HepG2 (cell line): ENCODE results near the gene TEKT5. TPM values are rescaled to one million over a fixed set of nuclear protein-coding genes. Genes with fewer than 3 reads are reported as not detected.

Experiments
- ARID2 ChIP-seq: sonication (generic); formaldehyde crosslinking; IDR thresholded peaks from 2 replicates; pipeline ENCODE4 v1.8.1; 2022; ENCODE audit warnings: mild to moderate bottlenecking, missing genetic modification reagents, borderline replicate concordance
- BRCA1 ChIP-seq: sonication (generic); formaldehyde crosslinking; IDR thresholded peaks from 2 replicates; pipeline ENCODE4 v1.4.0; 2020; ENCODE audit warnings: missing genetic modification reagents
- HNRNPH1 ChIP-seq: fragments of 200-400 bp; formaldehyde crosslinking; optimal IDR thresholded peaks from 2 replicates; pipeline ENCODE3; 2017; ENCODE audit warnings: mild to moderate bottlenecking, low read depth, low read length
- ISL2 ChIP-seq: sonication (generic); formaldehyde crosslinking; IDR thresholded peaks from 2 replicates; pipeline ENCODE4 v1.5.0; 2020; ENCODE audit warnings: missing genetic modification reagents
- MAFF ChIP-seq: IDR thresholded peaks from 2 replicates; pipeline ENCODE4 v1.6.1; 2011; ENCODE audit warnings: low read depth, low read length, improper control_type of control experiment
- ONECUT2 ChIP-seq: sonication (generic); formaldehyde crosslinking; IDR thresholded peaks from 2 replicates; pipeline ENCODE4 v1.4.0; 2020; ENCODE audit warnings: missing genetic modification reagents
- PAXIP1 ChIP-seq: sonication (generic); formaldehyde crosslinking; conservative IDR thresholded peaks from 2 replicates; pipeline ENCODE4 v1.4.0; 2020; ENCODE audit warnings: mild to moderate bottlenecking, missing genetic modification reagents, moderate library complexity
- PHF8 ChIP-seq: sonication (generic); formaldehyde crosslinking; IDR thresholded peaks from 2 replicates; pipeline ENCODE4 v1.5.0; 2020; ENCODE audit warnings: missing genetic modification reagents
- SMARCC2 ChIP-seq: fragments of 450-650 bp; IDR thresholded peaks from 2 replicates; pipeline ENCODE4 v1.6.1; 2017; ENCODE audit warnings: antibody characterized with exemption, mild to moderate bottlenecking
- SP140L ChIP-seq: sonication (generic); formaldehyde crosslinking; IDR thresholded peaks from 2 replicates; pipeline ENCODE4 v1.4.0; 2020; ENCODE audit warnings: missing genetic modification reagents, borderline replicate concordance
- SRSF1 ChIP-seq: fragments of 200-400 bp; formaldehyde crosslinking; optimal IDR thresholded peaks from 2 replicates; pipeline ENCODE3; 2017; ENCODE audit warnings: mild to moderate bottlenecking, low read depth, low read length, moderate library complexity
- SRSF9 ChIP-seq: fragments of 200-400 bp; formaldehyde crosslinking; IDR thresholded peaks from 2 replicates; pipeline ENCODE4 v1.6.1; 2018; ENCODE audit warnings: borderline replicate concordance, mild to moderate bottlenecking, low read depth, low read length; ENCODE audit not compliant: insufficient read depth, poor library complexity, severe bottlenecking
- ZGPAT ChIP-seq: IDR thresholded peaks from 2 replicates; pipeline ENCODE4 v1.6.1; 2016; ENCODE audit warnings: mild to moderate bottlenecking
- ZNF282 ChIP-seq: fragments of 450-650 bp; IDR thresholded peaks from 2 replicates; pipeline ENCODE4 v1.6.1; 2018; ENCODE audit not compliant: partially characterized antibody
- ZNF296 ChIP-seq: sonication (generic); formaldehyde crosslinking; conservative IDR thresholded peaks from 2 replicates; pipeline ENCODE4 v1.5.0; 2020; ENCODE audit warnings: mild to moderate bottlenecking, missing genetic modification reagents
- polyA plus RNA-seq, 8 experiments: library from polyadenylated mRNA; depleted of rRNA in 3 of 8; stranded (reverse) in 7 of 8; unstranded in 1 of 8; fragments of >200 nt; fragmentation: Illumina TruSeq in 4 of 8; extraction: Trizol in 4 of 8; gene quantifications; 2 replicates each; pipeline versions ENCODE4 v1.2.1 to v1.2.3, GENCODE V29; 2011 to 2016; ENCODE audit warnings: low read depth in 4 of 8, missing spikeins in 1 of 8, mixed read lengths in 1 of 8; ENCODE audit not compliant: insufficient read depth in 1 of 8
- total RNA-seq, 5 experiments: library from RNA; depleted of rRNA; stranded (reverse); fragments of >200 nt; fragmentation: Illumina TruSeq; extraction: Trizol; gene quantifications; 2 replicates each; pipeline ENCODE4 v1.2.3, GENCODE V29; 2016; ENCODE audit warnings: low read depth in 1 of 5
- TF ChIP-seq, protein P1 (sequence below): sonication (generic); formaldehyde crosslinking; IDR thresholded peaks from 2 replicates; pipeline ENCODE4 v1.5.0; 2020; ENCODE audit warnings: mild to moderate bottlenecking, missing genetic modification reagents, moderate library complexity

Gene TEKT5
- total and polyA plus RNA-seq, 2 of the 13 experiments (the other 11 are each of a cell fraction or from before 2014, with no cell fraction given), result 0.16 TPM; not detected in 1

- TF ChIP-seq PAXIP1 (CRISPR knock-in tag) (peak; percentile 100), HNRNPH1 (no peak), PHF8 (CRISPR knock-in tag) (peak; percentile 40; the same call in 1 of the 2 replicates), SP140L (no peak), MAFF (peak; percentile 89), SMARCC2 (peak; percentile 82), BRCA1 (no peak), ZNF296 (peak; percentile 99), ARID2 (peak; percentile 61; the same call in 1 of the 2 replicates), SRSF1 (no peak), SRSF9 (no peak), ZGPAT (CRISPR knock-in tag) (peak; percentile 100), ISL2 (CRISPR knock-in tag) (peak; percentile 98), ONECUT2 (no peak), ZNF282 (no peak)
- TF ChIP-seq, protein P1, sequence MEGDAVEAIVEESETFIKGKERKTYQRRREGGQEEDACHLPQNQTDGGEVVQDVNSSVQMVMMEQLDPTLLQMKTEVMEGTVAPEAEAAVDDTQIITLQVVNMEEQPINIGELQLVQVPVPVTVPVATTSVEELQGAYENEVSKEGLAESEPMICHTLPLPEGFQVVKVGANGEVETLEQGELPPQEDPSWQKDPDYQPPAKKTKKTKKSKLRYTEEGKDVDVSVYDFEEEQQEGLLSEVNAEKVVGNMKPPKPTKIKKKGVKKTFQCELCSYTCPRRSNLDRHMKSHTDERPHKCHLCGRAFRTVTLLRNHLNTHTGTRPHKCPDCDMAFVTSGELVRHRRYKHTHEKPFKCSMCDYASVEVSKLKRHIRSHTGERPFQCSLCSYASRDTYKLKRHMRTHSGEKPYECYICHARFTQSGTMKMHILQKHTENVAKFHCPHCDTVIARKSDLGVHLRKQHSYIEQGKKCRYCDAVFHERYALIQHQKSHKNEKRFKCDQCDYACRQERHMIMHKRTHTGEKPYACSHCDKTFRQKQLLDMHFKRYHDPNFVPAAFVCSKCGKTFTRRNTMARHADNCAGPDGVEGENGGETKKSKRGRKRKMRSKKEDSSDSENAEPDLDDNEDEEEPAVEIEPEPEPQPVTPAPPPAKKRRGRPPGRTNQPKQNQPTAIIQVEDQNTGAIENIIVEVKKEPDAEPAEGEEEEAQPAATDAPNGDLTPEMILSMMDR (CRISPR knock-in tag), result no peak; the same call in none of the 2 replicates
Measured at GRCh38 chr16:10647721-10648296, 46.9 kb downstream of the TEKT5 start (continued).
